ENCODE results near the gene UBN1. TPM values are rescaled to one million over a fixed set of nuclear protein-coding genes. Genes with fewer than 3 reads are reported as not detected.

The UBN1 gene
- total and polyA plus RNA-seq, 10 of the 15 experiments (the other 5 are each of a cell fraction or from before 2014, with no cell fraction given) = 2.1 to 32.5 (median 13.9) TPM

DNA sequence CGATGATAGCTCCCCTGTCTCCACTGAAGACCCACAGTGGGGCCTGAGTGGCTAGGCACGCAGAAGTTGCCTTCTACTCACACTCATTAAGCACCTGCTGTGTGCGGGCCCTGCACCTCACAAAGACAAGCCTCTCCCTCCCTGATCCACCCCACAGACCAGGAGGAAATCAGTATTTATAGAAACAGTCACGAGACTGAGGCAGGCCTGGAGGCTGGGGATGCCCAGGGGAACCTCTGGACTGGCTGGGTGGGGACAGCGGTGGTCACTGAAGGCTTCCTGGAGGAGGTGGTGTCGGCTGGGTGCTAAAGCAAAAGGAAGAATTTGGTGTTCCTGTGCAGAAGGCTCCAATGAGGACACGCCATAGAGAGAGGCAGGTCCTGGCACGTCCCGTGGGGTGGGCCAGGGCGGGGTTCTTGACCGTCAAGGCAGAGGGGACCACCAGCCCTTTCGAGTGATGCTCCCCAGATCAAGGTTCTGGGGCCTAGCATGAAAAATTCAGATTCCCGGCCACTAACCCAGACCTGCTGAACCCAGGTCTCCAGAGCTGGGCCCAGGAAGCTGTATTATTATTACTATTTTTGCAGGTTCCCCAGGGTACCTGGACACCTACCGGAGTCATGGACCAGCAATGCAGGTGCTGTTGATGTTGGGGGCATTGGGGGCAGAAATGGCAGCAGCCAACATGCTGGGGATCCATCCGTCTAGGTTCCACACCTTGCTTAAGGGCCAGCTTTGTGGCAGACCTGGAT, 66.7 kb downstream of the UBN1 start:
- H3K4me3 ChIP-seq = no peak overlapping the region
- ChIA-PET RAD21 (ENCODE audit: unreplicated experiment) (no interaction called here), SMC1A (ENCODE audit: uncharacterized antibody, unreplicated experiment) (no interaction called here), CTCF (no interaction called here), POLR2A (no interaction called here)
- H3K79me2 ChIP-seq (ENCODE audit: control insufficient read depth, insufficient read depth, low read length) = no peaks in the 10 kb centered on the region
- WGBS (ENCODE audit: insufficient coverage, insufficient replicate concordance, low lambda C conversion rate, missing lambda C conversion rate) = 48% methylated on average over 14 of the region's 15 CpGs
- no peaks in the 10 kb centered on the region for H3K36me3 ChIP-seq (ENCODE audit: control insufficient read depth in 2 of 2, insufficient read depth in 2 of 2, low read length in 1 of 2)
- no peak overlapping the region for H3K4me2 ChIP-seq (ENCODE audit: control insufficient read depth, insufficient read depth)
- H4K20me1 ChIP-seq (ENCODE audit: control insufficient read depth, insufficient read depth) = no peaks in the 10 kb centered on the region
- no TSS peak for BruUV-seq (replicated peaks)
- no peaks in the 10 kb centered on the region for H3K9me3 ChIP-seq (replicated peaks; ENCODE audit: control insufficient read depth, insufficient read depth, low read length)
- no peak for FAIRE-seq
- DNase-seq (ENCODE audit: low read depth, low spot score) = no peak
- no peak for ATAC-seq
- no peak overlapping the region for H3K27ac ChIP-seq (ENCODE audit: control insufficient read depth, insufficient read depth)
- no peak overlapping the region for H2AFZ ChIP-seq (ENCODE audit: control insufficient read depth, low read depth, low read length)
- H3K9ac ChIP-seq (ENCODE audit: control insufficient read depth, insufficient read depth, low read length) = no peak overlapping the region
- H3K27me3 ChIP-seq (replicated peaks in 1 of 2; ENCODE audit: control insufficient read depth in 2 of 2, insufficient read depth in 2 of 2, low read length in 1 of 2) = no peaks in the 10 kb centered on the region
- intact Hi-C loops (cut with micrococcal nuclease; ENCODE audit: unreplicated experiment) = no loop called here
- in situ Hi-C loops (cut with MboI) = no loop called here
- H3K4me1 ChIP-seq (ENCODE audit: control insufficient read depth, insufficient read depth, low read length) = no peaks in the 10 kb centered on the region
- TF ChIP-seq ZNF207 (IDR thresholded peaks at IDR 0.05; ENCODE audit: borderline replicate concordance) (no peak), ZNF24 (IDR thresholded peaks at IDR 0.05) (no peak), PML (IDR thresholded peaks at IDR 0.05; ENCODE audit: low read length) (no peak), JUNB (IDR thresholded peaks at IDR 0.05) (no peak), ZBTB4 (CRISPR knock-in tag; IDR thresholded peaks at IDR 0.05) (no peak), TCF12 (IDR thresholded peaks at IDR 0.05; ENCODE audit: low read depth, low read length) (no peak), ZBED1 (IDR thresholded peaks at IDR 0.05; ENCODE audit: borderline replicate concordance) (no peak), MXI1 (IDR thresholded peaks at IDR 0.05; ENCODE audit: low read depth, low read length) (no peak), SP1 (IDR thresholded peaks at IDR 0.05; ENCODE audit: low read depth, low read length) (no peak), ZZZ3 (IDR thresholded peaks at IDR 0.05; ENCODE audit: control insufficient read depth, insufficient read length, low read depth) (no peak), RFX5 (IDR thresholded peaks at IDR 0.05; ENCODE audit: low read depth, low read length) (no peak), POLR2AphosphoS5 (IDR thresholded peaks at IDR 0.05; ENCODE audit: low read length) (no peak)
- TF ChIP-seq, protein P1, sequence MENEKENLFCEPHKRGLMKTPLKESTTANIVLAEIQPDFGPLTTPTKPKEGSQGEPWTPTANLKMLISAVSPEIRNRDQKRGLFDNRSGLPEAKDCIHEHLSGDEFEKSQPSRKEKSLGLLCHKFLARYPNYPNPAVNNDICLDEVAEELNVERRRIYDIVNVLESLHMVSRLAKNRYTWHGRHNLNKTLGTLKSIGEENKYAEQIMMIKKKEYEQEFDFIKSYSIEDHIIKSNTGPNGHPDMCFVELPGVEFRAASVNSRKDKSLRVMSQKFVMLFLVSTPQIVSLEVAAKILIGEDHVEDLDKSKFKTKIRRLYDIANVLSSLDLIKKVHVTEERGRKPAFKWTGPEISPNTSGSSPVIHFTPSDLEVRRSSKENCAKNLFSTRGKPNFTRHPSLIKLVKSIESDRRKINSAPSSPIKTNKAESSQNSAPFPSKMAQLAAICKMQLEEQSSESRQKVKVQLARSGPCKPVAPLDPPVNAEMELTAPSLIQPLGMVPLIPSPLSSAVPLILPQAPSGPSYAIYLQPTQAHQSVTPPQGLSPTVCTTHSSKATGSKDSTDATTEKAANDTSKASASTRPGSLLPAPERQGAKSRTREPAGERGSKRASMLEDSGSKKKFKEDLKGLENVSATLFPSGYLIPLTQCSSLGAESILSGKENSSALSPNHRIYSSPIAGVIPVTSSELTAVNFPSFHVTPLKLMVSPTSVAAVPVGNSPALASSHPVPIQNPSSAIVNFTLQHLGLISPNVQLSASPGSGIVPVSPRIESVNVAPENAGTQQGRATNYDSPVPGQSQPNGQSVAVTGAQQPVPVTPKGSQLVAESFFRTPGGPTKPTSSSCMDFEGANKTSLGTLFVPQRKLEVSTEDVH (IDR thresholded peaks at IDR 0.05; ENCODE audit: low read depth, partially characterized antibody) = no peak
- TF ChIP-seq, protein P2, sequence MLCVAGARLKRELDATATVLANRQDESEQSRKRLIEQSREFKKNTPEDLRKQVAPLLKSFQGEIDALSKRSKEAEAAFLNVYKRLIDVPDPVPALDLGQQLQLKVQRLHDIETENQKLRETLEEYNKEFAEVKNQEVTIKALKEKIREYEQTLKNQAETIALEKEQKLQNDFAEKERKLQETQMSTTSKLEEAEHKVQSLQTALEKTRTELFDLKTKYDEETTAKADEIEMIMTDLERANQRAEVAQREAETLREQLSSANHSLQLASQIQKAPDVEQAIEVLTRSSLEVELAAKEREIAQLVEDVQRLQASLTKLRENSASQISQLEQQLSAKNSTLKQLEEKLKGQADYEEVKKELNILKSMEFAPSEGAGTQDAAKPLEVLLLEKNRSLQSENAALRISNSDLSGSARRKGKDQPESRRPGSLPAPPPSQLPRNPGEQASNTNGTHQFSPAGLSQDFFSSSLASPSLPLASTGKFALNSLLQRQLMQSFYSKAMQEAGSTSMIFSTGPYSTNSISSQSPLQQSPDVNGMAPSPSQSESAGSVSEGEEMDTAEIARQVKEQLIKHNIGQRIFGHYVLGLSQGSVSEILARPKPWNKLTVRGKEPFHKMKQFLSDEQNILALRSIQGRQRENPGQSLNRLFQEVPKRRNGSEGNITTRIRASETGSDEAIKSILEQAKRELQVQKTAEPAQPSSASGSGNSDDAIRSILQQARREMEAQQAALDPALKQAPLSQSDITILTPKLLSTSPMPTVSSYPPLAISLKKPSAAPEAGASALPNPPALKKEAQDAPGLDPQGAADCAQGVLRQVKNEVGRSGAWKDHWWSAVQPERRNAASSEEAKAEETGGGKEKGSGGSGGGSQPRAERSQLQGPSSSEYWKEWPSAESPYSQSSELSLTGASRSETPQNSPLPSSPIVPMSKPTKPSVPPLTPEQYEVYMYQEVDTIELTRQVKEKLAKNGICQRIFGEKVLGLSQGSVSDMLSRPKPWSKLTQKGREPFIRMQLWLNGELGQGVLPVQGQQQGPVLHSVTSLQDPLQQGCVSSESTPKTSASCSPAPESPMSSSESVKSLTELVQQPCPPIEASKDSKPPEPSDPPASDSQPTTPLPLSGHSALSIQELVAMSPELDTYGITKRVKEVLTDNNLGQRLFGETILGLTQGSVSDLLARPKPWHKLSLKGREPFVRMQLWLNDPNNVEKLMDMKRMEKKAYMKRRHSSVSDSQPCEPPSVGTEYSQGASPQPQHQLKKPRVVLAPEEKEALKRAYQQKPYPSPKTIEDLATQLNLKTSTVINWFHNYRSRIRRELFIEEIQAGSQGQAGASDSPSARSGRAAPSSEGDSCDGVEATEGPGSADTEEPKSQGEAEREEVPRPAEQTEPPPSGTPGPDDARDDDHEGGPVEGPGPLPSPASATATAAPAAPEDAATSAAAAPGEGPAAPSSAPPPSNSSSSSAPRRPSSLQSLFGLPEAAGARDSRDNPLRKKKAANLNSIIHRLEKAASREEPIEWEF (IDR thresholded peaks at IDR 0.05; ENCODE audit: insufficient replicate concordance, low read depth, low read length) = no peak
